Thyroid gland (tissue), 4 donors: ENCODE data around the gene LRBA. TPM values are rescaled to one million over a fixed set of nuclear protein-coding genes. Genes with fewer than 3 reads are reported as not detected.

ENCODE experiments used
- DNase-seq, 2 donors: peaks; one replicate each; pipeline ENCODE4 v3.0.0-alpha.2; 2019
- H3K27ac ChIP-seq, 3 donors: fragments of 200-600 bp; sonication (generic); 1 replicate in 2 of 3; 2 replicates in 1 of 3; pipeline ENCODE4 v1.5.1; 2016 to 2019; ENCODE audit warnings: mild to moderate bottlenecking in 1 of 3, moderate library complexity in 1 of 3
- H3K27me3 ChIP-seq: fragments of 200-600 bp; sonication (generic); one replicate; pipeline ENCODE4 v1.5.1; 2019
- H3K36me3 ChIP-seq, 2 donors: fragments of 200-600 bp; sonication (generic); one replicate each; pipeline ENCODE4 v1.5.1; 2016 to 2019
- H3K4me1 ChIP-seq, 2 donors: fragments of 200-600 bp; sonication (generic); one replicate each; pipeline ENCODE4 v1.5.1; 2017 to 2019
- H3K4me3 ChIP-seq, 3 donors: fragments of 200-600 bp; sonication (generic); replicated peaks in 1 of 3; 1 replicate in 2 of 3; 2 replicates in 1 of 3; pipeline ENCODE4 v1.5.1; 2016; ENCODE audit warnings: mild to moderate bottlenecking in 1 of 3
- H3K9me3 ChIP-seq: fragments of 200-600 bp; sonication (generic); one replicate; pipeline ENCODE4 v1.5.1; 2017
- POLR2A ChIP-seq, 2 donors: fragments of 450-650 bp; IDR thresholded peaks; one replicate each; pipeline ENCODE4 v1.6.1; 2017; ENCODE audit warnings: antibody characterized with exemption in 2 of 2, mild to moderate bottlenecking in 2 of 2, moderate library complexity in 1 of 2
- WGBS, 2 donors: methylation state at CpG; one replicate each; pipeline ENCODE4 v1.1.5; 2017; 5-methylcytosine and 5-hydroxymethylcytosine counted together
- intact Hi-C: fragments of 100-400 bp; cut with DNase I; formaldehyde crosslinking; loops from one replicate; pipeline ENCODE4 v1.15.1; 2023
- total RNA-seq, 4 donors: library from RNA; depleted of rRNA; stranded (reverse); fragments of >200 nt; gene quantifications; one replicate each; pipeline ENCODE4 v1.2.3, GENCODE V29; 2016
- TF ChIP-seq, protein P1 (sequence below), 6 experiments: fragments of 200-600 bp in 3 of 6; fragments of 450-650 bp in 3 of 6; sonication (generic) in 3 of 6; IDR thresholded peaks; one replicate each; pipeline ENCODE4 v1.5.1; 2016 to 2019; ENCODE audit warnings: antibody characterized with exemption in 6 of 6, mild to moderate bottlenecking in 2 of 6, inconsistent platforms in 1 of 6, moderate library complexity in 1 of 6

Gene LRBA
- total RNA-seq, 4 donors from 2014 or later: 98.9 to 127 (median 113) TPM

DNA sequence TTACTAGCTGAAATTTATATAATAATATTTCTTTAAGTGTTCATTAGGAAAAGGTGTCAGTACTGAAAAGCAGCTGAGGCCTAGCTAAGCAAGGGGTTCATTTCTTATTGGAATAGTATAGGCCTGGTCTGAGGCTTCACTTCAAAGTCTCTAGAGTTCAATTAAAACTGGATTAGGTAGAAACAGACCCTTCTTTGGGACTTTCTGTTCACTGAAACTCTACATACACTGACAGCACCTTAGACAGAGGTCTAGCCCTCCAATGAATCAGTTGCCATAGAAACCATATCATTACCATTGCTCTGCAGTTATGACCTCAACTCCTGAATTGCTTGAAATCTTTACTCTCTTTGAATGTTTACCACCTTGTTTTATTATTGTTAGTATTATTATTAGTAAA lies 519.5 kb downstream of the LRBA start:
- Histone ChIP-seq H3K4me1 (no peaks in the 10 kb centered on the region), H3K4me3 (no peak overlapping the region), H3K36me3 (no peaks in the 10 kb centered on the region), H3K27ac (no peak overlapping the region), H3K9me3 (no peaks in the 10 kb centered on the region), H3K27me3 (no peaks in the 10 kb centered on the region)
- intact Hi-C loops: no loop called here
- no peak for DNase-seq
- TF ChIP-seq, protein P1, sequence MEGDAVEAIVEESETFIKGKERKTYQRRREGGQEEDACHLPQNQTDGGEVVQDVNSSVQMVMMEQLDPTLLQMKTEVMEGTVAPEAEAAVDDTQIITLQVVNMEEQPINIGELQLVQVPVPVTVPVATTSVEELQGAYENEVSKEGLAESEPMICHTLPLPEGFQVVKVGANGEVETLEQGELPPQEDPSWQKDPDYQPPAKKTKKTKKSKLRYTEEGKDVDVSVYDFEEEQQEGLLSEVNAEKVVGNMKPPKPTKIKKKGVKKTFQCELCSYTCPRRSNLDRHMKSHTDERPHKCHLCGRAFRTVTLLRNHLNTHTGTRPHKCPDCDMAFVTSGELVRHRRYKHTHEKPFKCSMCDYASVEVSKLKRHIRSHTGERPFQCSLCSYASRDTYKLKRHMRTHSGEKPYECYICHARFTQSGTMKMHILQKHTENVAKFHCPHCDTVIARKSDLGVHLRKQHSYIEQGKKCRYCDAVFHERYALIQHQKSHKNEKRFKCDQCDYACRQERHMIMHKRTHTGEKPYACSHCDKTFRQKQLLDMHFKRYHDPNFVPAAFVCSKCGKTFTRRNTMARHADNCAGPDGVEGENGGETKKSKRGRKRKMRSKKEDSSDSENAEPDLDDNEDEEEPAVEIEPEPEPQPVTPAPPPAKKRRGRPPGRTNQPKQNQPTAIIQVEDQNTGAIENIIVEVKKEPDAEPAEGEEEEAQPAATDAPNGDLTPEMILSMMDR (IDR thresholded peaks at IDR 0.05): no peak

DNA sequence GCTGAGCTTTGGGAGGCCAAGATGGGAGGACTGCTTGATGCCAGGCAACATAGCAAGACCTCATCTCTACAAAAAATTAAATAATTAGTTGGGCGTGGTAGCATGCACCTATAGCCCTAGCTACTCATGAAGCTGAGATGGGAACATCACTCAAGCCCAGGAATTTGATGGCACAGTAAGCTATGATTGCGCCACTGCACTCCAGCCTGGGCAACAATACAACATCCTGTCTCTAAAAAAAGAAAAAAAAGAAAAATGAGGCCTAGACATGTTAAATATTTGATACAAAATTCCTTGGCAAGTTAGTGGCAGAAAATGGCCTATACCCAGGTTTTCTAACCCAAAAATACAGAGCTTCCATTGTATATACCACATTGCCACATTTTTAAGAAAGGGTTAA lies 521.2 kb downstream of the LRBA start:
- TF ChIP-seq, protein P1 (IDR thresholded peaks at IDR 0.05): no peak
- TF ChIP-seq POLR2A (IDR thresholded peaks at IDR 0.05): no peak
- Histone ChIP-seq H3K4me3 (no peak overlapping the region), H3K36me3 (no peaks in the 10 kb centered on the region), H3K27me3 (no peaks in the 10 kb centered on the region), H3K9me3 (no peaks in the 10 kb centered on the region), H3K27ac (no peak overlapping the region), H3K4me1 (no peaks in the 10 kb centered on the region)
- intact Hi-C loops: no loop called here
- DNase-seq: no peak
- 100% methylated on average over 2 of the region's 2 CpGs for WGBS, 2 donors

DNA sequence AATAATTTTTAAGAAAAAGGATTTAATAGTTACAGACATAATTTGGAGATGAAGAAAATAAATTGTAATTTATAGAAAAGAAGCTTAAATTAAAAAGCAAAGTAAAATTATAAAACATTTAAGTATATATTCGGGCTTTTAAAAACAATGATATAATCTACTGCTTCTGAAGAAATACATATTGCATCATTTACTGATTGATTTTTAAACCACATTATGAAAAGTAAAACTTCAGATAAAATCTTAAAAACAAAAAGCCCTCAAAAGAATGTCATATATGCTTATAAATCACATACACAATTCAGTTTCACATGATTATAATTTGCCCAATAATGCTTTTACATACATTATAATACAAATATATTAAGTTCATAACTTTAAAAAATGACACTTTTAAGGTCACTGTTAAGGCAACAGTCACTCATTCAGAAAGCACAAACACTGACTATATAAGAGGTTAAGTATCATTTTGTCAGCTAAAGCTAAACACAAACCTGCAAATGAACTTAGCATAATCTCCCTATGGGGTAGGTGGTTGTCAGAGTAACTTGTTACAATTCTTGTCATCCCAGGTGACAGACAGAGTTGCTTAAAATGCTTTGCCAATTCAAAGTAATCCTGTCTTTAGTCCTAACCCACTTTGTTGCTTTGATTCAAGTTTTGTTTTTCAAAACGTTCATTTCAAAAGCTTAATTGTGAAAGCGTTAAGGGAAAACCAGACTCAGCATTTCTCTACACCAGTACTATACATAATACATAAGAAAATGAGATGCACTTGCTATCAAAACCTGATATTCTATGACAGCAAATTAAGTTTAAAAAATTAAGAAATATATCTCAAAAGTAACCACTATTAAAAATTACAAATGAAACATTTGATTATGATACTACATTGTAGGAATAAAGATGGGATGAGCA lies 523.7 kb downstream of the LRBA start:
- intact Hi-C loops: no loop called here
- H3K27me3 ChIP-seq: no peaks in the 10 kb centered on the region
- H3K4me3 ChIP-seq: no peak overlapping the region
- no peaks in the 10 kb centered on the region for H3K4me1 ChIP-seq
- no peak for DNase-seq
- WGBS, 2 donors: 58 to 61% methylated on average over 3 of the region's 3 CpGs
- no peaks in the 10 kb centered on the region for H3K36me3 ChIP-seq
- TF ChIP-seq, protein P1 (IDR thresholded peaks at IDR 0.05): no peak
- TF ChIP-seq POLR2A (IDR thresholded peaks at IDR 0.05): no peak
- no peaks in the 10 kb centered on the region for H3K9me3 ChIP-seq
- no peak overlapping the region for H3K27ac ChIP-seq

DNA sequence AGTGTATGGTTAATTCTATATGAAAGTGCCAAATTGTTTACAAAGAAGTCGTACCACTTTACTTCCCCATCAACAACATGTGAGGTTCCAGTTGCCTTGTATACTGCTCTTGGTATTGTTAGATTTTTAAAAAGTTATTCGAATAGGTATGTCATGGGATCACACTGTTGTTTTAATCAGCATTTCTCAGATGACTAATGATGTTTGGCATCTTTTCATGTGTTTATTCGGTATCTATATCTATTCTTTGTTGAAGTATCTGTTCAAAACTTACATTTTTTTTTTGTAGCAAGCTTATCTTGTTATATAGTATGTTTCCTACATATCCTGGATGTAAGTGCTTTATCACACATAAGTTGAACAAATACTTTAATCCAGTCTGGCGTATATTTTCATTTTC lies 532.5 kb downstream of the LRBA start:
- Histone ChIP-seq H3K36me3 (no peaks in the 10 kb centered on the region), H3K27ac (no peak overlapping the region), H3K4me1 (no peaks in the 10 kb centered on the region), H3K27me3 (no peaks in the 10 kb centered on the region), H3K4me3 (no peak overlapping the region), H3K9me3 (no peaks in the 10 kb centered on the region)
- intact Hi-C loops: no loop called here
- DNase-seq: no peak
- TF ChIP-seq POLR2A (IDR thresholded peaks at IDR 0.05): no peak
- TF ChIP-seq, protein P1 (IDR thresholded peaks at IDR 0.05): no peak
- 94 to 95% methylated on average over 4 of the region's 4 CpGs for WGBS, 2 donors

DNA sequence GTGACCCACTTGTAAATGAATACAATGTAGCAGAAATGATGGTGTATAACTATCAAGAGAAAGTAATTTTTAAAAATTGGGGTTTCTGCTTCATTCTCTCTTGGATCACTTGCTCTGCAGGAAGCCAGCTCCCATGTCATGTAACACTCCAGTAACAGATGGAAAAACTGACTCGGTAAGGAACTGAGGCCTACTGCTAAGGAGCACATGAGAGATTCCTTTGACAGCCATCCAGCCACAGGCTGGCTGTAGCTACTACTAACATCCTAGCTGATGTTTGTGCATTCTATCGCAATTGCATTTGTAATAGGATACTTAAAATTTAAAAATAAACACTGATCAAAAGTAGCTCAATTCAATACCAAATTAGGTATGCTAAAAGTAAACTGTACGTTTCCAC lies 535.4 kb downstream of the LRBA start:
- no peaks in the 10 kb centered on the region for H3K27me3 ChIP-seq
- no peak for DNase-seq
- WGBS, 2 donors: 86 to 88% methylated on average over 3 of the region's 3 CpGs
- H3K4me3 ChIP-seq: no peak overlapping the region
- H3K27ac ChIP-seq: no peak overlapping the region
- TF ChIP-seq POLR2A (IDR thresholded peaks at IDR 0.05): no peak
- TF ChIP-seq, protein P1 (IDR thresholded peaks at IDR 0.05): no peak
- no peaks in the 10 kb centered on the region for H3K9me3 ChIP-seq
- intact Hi-C loops: no loop called here
- no peaks in the 10 kb centered on the region for H3K4me1 ChIP-seq
- no peaks in the 10 kb centered on the region for H3K36me3 ChIP-seq
